Astrocyte (in vitro differentiated cells and primary cell): ENCODE data around the gene TNFSF10. TPM values are rescaled to one million over a fixed set of nuclear protein-coding genes. Genes with fewer than 3 reads are reported as not detected.

Experiments
- DNase-seq: peaks from one replicate; pipeline ENCODE4 v3.0.0-alpha.2; 2010; ENCODE audit warnings: low read depth
- FAIRE-seq: peaks from 2 replicates; lab custom pipeline; 2011; peaks lifted over from hg19 to GRCh38; lab: Jason Lieb, UNC
- H2AFZ ChIP-seq: 2 replicates; pipeline ENCODE4 v1.6.0; 2012; ENCODE audit warnings: low read depth, low read length, inconsistent platforms
- H3K27ac ChIP-seq: 2 replicates; pipeline ENCODE4 v1.5.1; 2011; ENCODE audit warnings: low read depth, low read length, inconsistent platforms
- H3K27me3 ChIP-seq: 2 replicates; pipeline ENCODE4 v1.6.0; 2011; ENCODE audit warnings: low read length, inconsistent platforms; ENCODE audit not compliant: insufficient read depth
- H3K36me3 ChIP-seq: 2 replicates; pipeline ENCODE4 v1.5.1; 2011; ENCODE audit warnings: low read length, inconsistent platforms; ENCODE audit not compliant: insufficient read depth
- H3K4me1 ChIP-seq: 2 replicates; pipeline ENCODE4 v1.5.1; 2011; ENCODE audit warnings: low read length, inconsistent platforms; ENCODE audit not compliant: insufficient read depth
- H3K4me2 ChIP-seq: 2 replicates; pipeline ENCODE4 v1.6.0; 2012; ENCODE audit warnings: low read length, inconsistent platforms
- H3K4me3 ChIP-seq: 2 replicates; pipeline ENCODE4 v1.5.1; 2011; ENCODE audit warnings: low read depth, mild to moderate bottlenecking, low read length, inconsistent platforms; ENCODE audit not compliant: insufficient read depth
- H3K79me2 ChIP-seq: 2 replicates; pipeline ENCODE4 v1.6.0; 2012; ENCODE audit warnings: mild to moderate bottlenecking, low read length, inconsistent platforms; ENCODE audit not compliant: insufficient read depth
- H3K9ac ChIP-seq: 2 replicates; pipeline ENCODE4 v1.6.0; 2012; ENCODE audit warnings: mild to moderate bottlenecking, low read length, inconsistent platforms
- H3K9me3 ChIP-seq: 2 replicates; pipeline ENCODE4 v1.5.1; 2012; ENCODE audit warnings: low read depth, mild to moderate bottlenecking, low read length, inconsistent platforms; ENCODE audit not compliant: insufficient read depth
- H4K20me1 ChIP-seq: 2 replicates; pipeline ENCODE4 v1.6.0; 2012; ENCODE audit warnings: low read length, inconsistent platforms; ENCODE audit not compliant: insufficient read depth
- H3K27ac Mint-ChIP-seq: one replicate; pipeline ENCODE4 v1.8.0; 2021; ENCODE audit warnings: mild to moderate bottlenecking, mixed read lengths; ENCODE audit not compliant: unreplicated experiment
- H3K27me3 Mint-ChIP-seq: one replicate; pipeline ENCODE4 v1.8.0; 2021; ENCODE audit warnings: low read depth, mixed read lengths; ENCODE audit not compliant: unreplicated experiment
- H3K36me3 Mint-ChIP-seq: one replicate; pipeline ENCODE4 v1.8.0; 2021; ENCODE audit warnings: low read depth, mixed read lengths; ENCODE audit not compliant: unreplicated experiment
- H3K4me1 Mint-ChIP-seq: one replicate; pipeline ENCODE4 v1.8.0; 2021; ENCODE audit warnings: low read depth, mixed read lengths; ENCODE audit not compliant: unreplicated experiment
- H3K4me3 Mint-ChIP-seq: one replicate; pipeline ENCODE4 v1.8.0; 2021; ENCODE audit warnings: mild to moderate bottlenecking, moderate library complexity, mixed read lengths; ENCODE audit not compliant: unreplicated experiment
- H3K9me3 Mint-ChIP-seq: one replicate; pipeline ENCODE4 v1.8.0; 2021; ENCODE audit warnings: mild to moderate bottlenecking, mixed read lengths; ENCODE audit not compliant: unreplicated experiment
- CTCF ChIP-seq: IDR thresholded peaks from 2 replicates; pipeline ENCODE4 v1.5.1; 2011; ENCODE audit warnings: low read depth, mild to moderate bottlenecking, inconsistent platforms, low read length, moderate library complexity; ENCODE audit not compliant: insufficient read depth
- EZH2 ChIP-seq: IDR thresholded peaks from 2 replicates; pipeline ENCODE4 v1.6.1; 2012; ENCODE audit warnings: mild to moderate bottlenecking, low read length, inconsistent platforms; ENCODE audit not compliant: insufficient read depth
- total RNA-seq: library from RNA; stranded (reverse); gene quantifications from 2 replicates; pipeline ENCODE4 v1.2.1, GENCODE V29; 2021

Gene TNFSF10
- total RNA-seq, 1 donor from 2014 or later: 1.8 TPM

GRCh38 chr3:172543884-172544283, 20.7 kb upstream of the TNFSF10 start:
- Mint-ChIP-seq H3K27me3 (no peaks in the 10 kb centered on the region), H3K4me3 (no peak overlapping the region), H3K4me1 (peaks cover 6% of the 10 kb centered on the region), H3K27ac (no peak overlapping the region), H3K36me3 (no peaks in the 10 kb centered on the region), H3K9me3 (peaks cover 2% of the 10 kb centered on the region)
- H3K27me3 ChIP-seq: no peaks in the 10 kb centered on the region
- no peaks in the 10 kb centered on the region for H3K36me3 ChIP-seq
- no peaks in the 10 kb centered on the region for H4K20me1 ChIP-seq
- no peak for DNase-seq
- FAIRE-seq: no peak
- no peak overlapping the region for H3K4me2 ChIP-seq
- TF ChIP-seq CTCF: no peak
- TF ChIP-seq EZH2: no peak
- no peaks in the 10 kb centered on the region for H3K9me3 ChIP-seq
- peaks cover 4% of the 10 kb centered on the region for H3K4me1 ChIP-seq
- no peak overlapping the region for H3K9ac ChIP-seq
- H3K27ac ChIP-seq: no peak overlapping the region
- H3K4me3 ChIP-seq: no peak overlapping the region
- no peaks in the 10 kb centered on the region for H3K79me2 ChIP-seq
- H2AFZ ChIP-seq: no peak overlapping the region

DNA sequence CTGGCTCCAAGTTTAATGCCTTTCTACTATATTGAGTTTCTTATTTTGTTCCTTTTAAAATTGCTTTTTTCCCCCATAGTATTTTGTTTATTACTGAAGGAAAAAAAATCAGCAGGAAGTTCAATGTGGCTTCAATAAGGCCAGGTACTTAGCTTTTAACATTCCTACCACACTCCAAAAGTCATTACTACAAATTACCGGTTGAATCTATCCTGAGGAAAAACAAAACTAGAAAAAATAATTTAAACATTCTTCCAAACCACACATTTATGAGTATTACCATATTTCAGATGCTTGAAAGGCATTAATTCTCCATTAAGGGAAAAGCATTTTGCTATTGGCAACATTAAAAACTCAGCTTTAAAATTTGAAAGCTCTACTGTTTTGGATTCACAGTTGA, 20.2 kb upstream of the TNFSF10 start:
- FAIRE-seq (no peak), DNase-seq (no peak)
- no peak overlapping the region for H3K4me3 ChIP-seq
- Mint-ChIP-seq H3K36me3 (no peaks in the 10 kb centered on the region), H3K4me3 (no peak overlapping the region), H3K9me3 (no peaks in the 10 kb centered on the region), H3K4me1 (peaks cover 11% of the 10 kb centered on the region), H3K27ac (no peak overlapping the region), H3K27me3 (no peaks in the 10 kb centered on the region)
- no peak overlapping the region for H3K4me2 ChIP-seq
- no peaks in the 10 kb centered on the region for H4K20me1 ChIP-seq
- no peak overlapping the region for H2AFZ ChIP-seq
- TF ChIP-seq EZH2: no peak
- no peak for TF ChIP-seq CTCF
- no peak overlapping the region for H3K9ac ChIP-seq
- no peaks in the 10 kb centered on the region for H3K79me2 ChIP-seq
- no peak overlapping the region for H3K27ac ChIP-seq
- no peaks in the 10 kb centered on the region for H3K27me3 ChIP-seq
- H3K4me1 ChIP-seq: peaks cover 4% of the 10 kb centered on the region
- H3K9me3 ChIP-seq: no peaks in the 10 kb centered on the region
- H3K36me3 ChIP-seq: no peaks in the 10 kb centered on the region

DNA sequence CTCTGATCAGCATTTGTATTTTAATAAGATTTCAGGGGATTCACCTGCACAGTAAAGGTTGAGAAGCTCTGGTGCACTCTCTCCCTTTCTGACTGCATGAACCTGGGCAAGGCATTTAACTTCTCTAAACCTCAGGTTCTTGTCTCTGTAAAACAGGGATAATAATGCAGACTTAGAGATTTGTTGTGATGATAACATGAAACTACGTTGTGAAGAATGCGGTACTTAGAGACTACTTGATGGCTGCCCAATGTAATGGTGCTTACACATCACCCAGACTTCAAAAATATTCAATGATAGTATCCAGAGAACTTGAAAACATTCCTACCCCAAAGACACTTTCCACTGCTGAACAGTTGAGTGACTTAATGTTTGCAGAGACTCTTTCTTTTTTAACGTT, 19.8 kb upstream of the TNFSF10 start:
- TF ChIP-seq EZH2: no peak
- no peak for TF ChIP-seq CTCF
- no peak overlapping the region for H3K9ac ChIP-seq
- Mint-ChIP-seq H3K4me3 (no peak overlapping the region), H3K36me3 (no peaks in the 10 kb centered on the region), H3K4me1 (peaks cover 15% of the 10 kb centered on the region), H3K27ac (no peak overlapping the region), H3K9me3 (no peaks in the 10 kb centered on the region), H3K27me3 (no peaks in the 10 kb centered on the region)
- no peak overlapping the region for H3K4me3 ChIP-seq
- DNase-seq: peak; percentile 61
- no peaks in the 10 kb centered on the region for H4K20me1 ChIP-seq
- no peak overlapping the region for H3K27ac ChIP-seq
- H2AFZ ChIP-seq: no peak overlapping the region
- no peaks in the 10 kb centered on the region for H3K36me3 ChIP-seq
- H3K27me3 ChIP-seq: no peaks in the 10 kb centered on the region
- H3K4me2 ChIP-seq: no peak overlapping the region
- peaks cover 4% of the 10 kb centered on the region for H3K4me1 ChIP-seq
- FAIRE-seq: no peak
- no peaks in the 10 kb centered on the region for H3K79me2 ChIP-seq
- H3K9me3 ChIP-seq: no peaks in the 10 kb centered on the region
